Stimulated activated CD8-positive, alpha-beta memory T cell treated with anti-CD3 and anti-CD28 coated beads, Interleukin-12 subunit alpha, Interleukin-12 subunit beta, amount 100 ng/mL, for 24 hours (primary cell): ENCODE results near the gene TNFRSF11A.

Experiments used
- DNase-seq: peaks from one replicate; pipeline ENCODE4 v3.0.0-alpha.2; 2020; ENCODE audit errors: extremely low read depth

TNFRSF11A gene

GRCh38 chr18:62325806-62326645 is 916 bp downstream of the TNFRSF11A start:
- no peak for DNase-seq

GRCh38 chr18:62326646-62327348 is 1.7 kb downstream of the TNFRSF11A start:
- DNase-seq, result no peak

- DNase-seq, result no peak
These were observed 2.9 kb downstream of the TNFRSF11A start for GRCh38 chr18:62327977-62328376.

- DNase-seq, result no peak
These were observed 3.7 kb downstream of the TNFRSF11A start for GRCh38 chr18:62328586-62329525.

- DNase-seq, result no peak
These were observed 4.8 kb downstream of the TNFRSF11A start for GRCh38 chr18:62329691-62330454.

GRCh38 chr18:62330650-62331049 is 5.5 kb downstream of the TNFRSF11A start:
- DNase-seq, result no peak

- DNase-seq, result no peak
These were observed 6.7 kb downstream of the TNFRSF11A start for GRCh38 chr18:62331581-62332356.

- no peak for DNase-seq
These were observed 7.3 kb downstream of the TNFRSF11A start for GRCh38 chr18:62332431-62332830.

GRCh38 chr18:62332964-62333695 is 8.0 kb downstream of the TNFRSF11A start:
- no peak for DNase-seq

GRCh38 chr18:62334120-62334519 is 9.0 kb downstream of the TNFRSF11A start:
- DNase-seq, result no peak

- DNase-seq, result no peak
These were observed 10.4 kb downstream of the TNFRSF11A start for GRCh38 chr18:62335494-62335893.

GRCh38 chr18:62336618-62337017 is 11.5 kb downstream of the TNFRSF11A start:
- no peak for DNase-seq

GRCh38 chr18:62337336-62337735 is 12.2 kb downstream of the TNFRSF11A start:
- DNase-seq, result no peak

- no peak for DNase-seq
These were observed 13.5 kb downstream of the TNFRSF11A start for GRCh38 chr18:62338446-62339105.

GRCh38 chr18:62339106-62339988 is 14.2 kb downstream of the TNFRSF11A start:
- no peak for DNase-seq

GRCh38 chr18:62340996-62341395 is 15.9 kb downstream of the TNFRSF11A start:
- DNase-seq, result no peak

GRCh38 chr18:62341473-62341872 is 16.4 kb downstream of the TNFRSF11A start:
- DNase-seq, result no peak

GRCh38 chr18:62342884-62343283 is 17.8 kb downstream of the TNFRSF11A start:
- no peak for DNase-seq
